Astrocyte (in vitro differentiated cells and primary cell): ENCODE measurements around the gene CACNA1B.

ENCODE experiments used
- EZH2 ChIP-seq: IDR thresholded peaks from 2 replicates; pipeline ENCODE4 v1.6.1; 2012; ENCODE audit warnings: mild to moderate bottlenecking, low read length, inconsistent platforms; ENCODE audit not compliant: insufficient read depth
- TF ChIP-seq, protein P1 (sequence below): IDR thresholded peaks from 2 replicates; pipeline ENCODE4 v1.5.1; 2011; ENCODE audit warnings: low read depth, mild to moderate bottlenecking, inconsistent platforms, low read length, moderate library complexity; ENCODE audit not compliant: insufficient read depth

DNA sequence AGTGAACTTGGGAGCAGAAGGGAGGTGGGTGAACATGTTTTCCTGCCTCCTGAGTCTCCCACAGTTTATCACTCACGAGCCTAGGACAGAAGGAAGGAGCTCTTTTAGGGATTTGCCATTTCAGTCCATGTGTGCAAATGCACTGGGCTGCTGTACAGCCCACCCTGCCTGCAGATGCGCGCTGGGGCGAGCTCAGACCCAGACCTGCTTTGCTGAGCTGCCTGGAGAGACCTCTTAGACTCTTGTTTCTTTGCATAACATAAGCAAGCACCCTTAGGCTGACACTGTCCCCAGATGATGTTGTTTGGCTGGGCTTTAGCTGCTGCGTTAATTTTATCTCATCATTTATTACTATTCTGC lies 199.0 kb downstream of the CACNA1B start:
- TF ChIP-seq EZH2: no peak
- TF ChIP-seq, protein P1, sequence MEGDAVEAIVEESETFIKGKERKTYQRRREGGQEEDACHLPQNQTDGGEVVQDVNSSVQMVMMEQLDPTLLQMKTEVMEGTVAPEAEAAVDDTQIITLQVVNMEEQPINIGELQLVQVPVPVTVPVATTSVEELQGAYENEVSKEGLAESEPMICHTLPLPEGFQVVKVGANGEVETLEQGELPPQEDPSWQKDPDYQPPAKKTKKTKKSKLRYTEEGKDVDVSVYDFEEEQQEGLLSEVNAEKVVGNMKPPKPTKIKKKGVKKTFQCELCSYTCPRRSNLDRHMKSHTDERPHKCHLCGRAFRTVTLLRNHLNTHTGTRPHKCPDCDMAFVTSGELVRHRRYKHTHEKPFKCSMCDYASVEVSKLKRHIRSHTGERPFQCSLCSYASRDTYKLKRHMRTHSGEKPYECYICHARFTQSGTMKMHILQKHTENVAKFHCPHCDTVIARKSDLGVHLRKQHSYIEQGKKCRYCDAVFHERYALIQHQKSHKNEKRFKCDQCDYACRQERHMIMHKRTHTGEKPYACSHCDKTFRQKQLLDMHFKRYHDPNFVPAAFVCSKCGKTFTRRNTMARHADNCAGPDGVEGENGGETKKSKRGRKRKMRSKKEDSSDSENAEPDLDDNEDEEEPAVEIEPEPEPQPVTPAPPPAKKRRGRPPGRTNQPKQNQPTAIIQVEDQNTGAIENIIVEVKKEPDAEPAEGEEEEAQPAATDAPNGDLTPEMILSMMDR: no peak
